Mesenteric fat pad (tissue), 1 donor: ENCODE data around the gene AGBL4. TPM values are rescaled to one million over a fixed set of nuclear protein-coding genes. Genes with fewer than 3 reads are reported as not detected.
"Not testable (repeated sequence)": the region's sequence is repeated elsewhere in the genome, so short reads cannot be mapped to it uniquely, and the experiment has no call there.

Experiments used
- DNase-seq: peaks from one replicate; pipeline ENCODE4 v3.0.0-alpha.2; 2020; ENCODE audit warnings: low spot score
- total RNA-seq: library from RNA; stranded (reverse); fragmentation: NEBNext Ultra II Directional; extraction: Animal tissue kit (Norgen Biotek cat#: 25700); gene quantifications from one replicate; pipeline ENCODE4 v1.2.1, GENCODE V29; 2021
- donor health status: DM: yes; HTN: yes; CAD: no.

Gene AGBL4
- total RNA-seq, 1 donor from 2014 or later: 0.26 TPM

DNA sequence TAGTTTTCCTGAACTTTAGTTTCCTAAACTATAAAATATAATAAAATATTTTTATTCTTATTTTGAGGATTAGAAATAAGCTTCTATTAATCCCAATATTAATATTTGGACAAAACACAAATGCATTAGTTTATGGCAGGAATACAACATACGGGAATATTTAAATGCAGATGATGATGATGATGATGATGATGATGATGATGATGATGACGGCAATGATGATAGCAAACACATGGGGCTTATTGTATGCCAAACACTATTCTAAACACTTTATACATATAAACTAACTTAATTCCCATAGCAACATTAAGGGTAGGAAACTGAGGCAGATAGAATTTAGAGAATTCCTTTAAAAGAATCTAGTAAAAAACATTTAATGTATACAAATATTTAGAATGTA is 705.5 kb downstream of the AGBL4 start:
- no peak for DNase-seq

DNA sequence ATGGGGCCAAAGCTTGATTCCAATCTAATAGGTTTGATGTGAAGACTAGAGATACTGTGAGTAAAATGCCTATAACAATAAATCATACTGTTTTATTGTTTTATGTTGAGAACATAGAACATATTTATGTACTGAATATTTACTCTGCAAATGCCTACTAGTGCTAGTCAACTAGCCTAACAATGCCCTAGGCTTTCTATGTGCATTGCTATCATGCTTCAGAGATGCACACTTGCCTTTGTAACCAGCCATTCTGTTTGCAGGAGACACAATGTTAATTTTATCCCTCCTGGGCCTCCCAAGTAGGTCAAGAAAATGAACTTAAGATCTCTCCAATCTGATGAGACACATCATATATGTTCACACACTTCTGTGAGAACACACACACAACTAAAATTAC is 716.3 kb downstream of the AGBL4 start:
- DNase-seq: no peak

DNA sequence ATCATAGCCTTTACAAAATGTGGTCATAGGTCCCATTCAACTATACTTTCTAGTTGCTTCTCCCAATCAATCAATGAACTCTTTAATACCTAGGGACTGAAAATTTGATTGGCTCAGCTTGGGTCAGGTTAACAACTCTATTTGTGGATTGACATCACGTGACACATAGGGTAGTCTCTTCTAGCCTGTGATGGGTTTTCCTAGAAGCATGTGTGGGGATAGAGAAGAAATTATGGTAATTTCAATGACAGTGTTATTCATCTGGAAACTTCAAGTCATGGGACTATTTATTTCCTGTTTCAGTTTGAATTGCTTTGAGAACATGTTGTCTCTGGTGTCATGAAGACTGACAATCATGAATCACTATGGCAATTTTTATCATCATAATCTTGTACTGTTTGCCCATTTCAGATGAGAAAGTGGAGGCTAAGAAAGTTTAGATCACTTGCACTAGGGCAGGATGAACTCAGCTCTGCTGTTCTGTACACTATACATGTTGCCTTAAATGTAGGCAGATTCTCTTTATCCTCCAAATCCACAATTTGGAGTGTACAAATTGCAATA is 717.2 kb downstream of the AGBL4 start:
- DNase-seq: no peak

DNA sequence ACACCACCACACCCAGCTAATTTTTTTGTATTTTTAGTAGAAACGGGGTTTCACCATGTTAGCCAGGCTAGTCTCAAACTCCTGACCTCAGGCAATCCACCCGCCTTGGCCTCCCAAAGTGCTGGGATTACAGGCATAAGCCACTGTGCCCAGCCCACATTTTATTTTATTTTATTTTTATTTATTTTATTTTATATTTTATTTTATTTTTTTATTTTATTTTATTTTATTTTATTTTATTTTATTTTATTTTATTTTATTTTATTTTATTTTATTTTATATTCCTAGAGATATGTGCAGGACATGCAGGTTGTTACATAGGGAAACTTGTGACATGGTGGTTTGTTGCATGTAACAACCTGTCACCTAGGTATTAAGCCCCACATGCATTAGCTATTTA is 721.4 kb downstream of the AGBL4 start:
- DNase-seq: not testable (repeated sequence)

- DNase-seq: no peak
Measured at GRCh38 chr1:49298304-49298703, 725.5 kb downstream of the AGBL4 start.

GRCh38 chr1:49297783-49298182 is 726.0 kb downstream of the AGBL4 start:
- DNase-seq: peak; percentile 87

- DNase-seq: no peak
Measured at GRCh38 chr1:49294539-49294938, 729.2 kb downstream of the AGBL4 start.

GRCh38 chr1:49293016-49293415 is 730.7 kb downstream of the AGBL4 start:
- DNase-seq: no peak

DNA sequence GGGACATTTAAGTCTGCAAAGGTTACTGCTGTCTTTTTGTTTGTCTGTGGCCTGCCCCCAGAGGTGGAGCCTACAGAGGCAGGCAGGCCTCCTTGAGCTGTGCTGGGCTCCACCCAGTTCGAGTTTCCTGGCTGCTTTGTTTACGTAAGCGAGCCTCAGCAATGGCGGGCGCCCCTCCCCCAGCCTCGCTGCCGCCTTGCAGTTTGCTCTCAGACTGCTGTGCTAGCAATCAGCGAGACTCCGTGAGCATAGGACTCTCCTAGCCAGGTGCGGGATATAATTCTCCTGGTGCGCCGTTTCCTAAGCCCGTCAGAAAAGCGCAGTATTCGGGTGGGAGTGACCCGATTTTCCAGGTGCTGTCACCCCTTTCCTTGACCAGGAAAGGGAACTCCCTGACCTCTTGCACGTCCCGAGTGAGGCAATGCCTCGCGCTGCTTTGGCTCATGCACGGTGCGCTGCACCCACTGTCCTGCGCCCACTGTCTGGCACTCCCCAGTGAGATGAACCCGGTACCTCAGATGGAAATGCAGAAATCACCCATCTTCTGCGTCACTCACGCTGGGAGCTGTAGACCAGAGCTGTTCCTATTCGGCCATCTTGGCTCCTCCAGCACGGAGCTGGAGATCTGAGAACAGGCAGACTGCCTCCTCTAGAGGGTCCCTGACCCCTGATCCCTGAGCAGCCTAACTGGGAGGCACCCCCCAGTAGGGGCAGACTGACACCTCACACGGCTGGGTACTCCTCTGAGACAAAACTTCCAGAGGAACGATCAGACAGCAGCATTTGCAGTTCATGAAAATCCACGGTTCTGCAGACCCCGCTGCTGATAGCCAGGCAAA is 766.3 kb downstream of the AGBL4 start:
- DNase-seq: not testable (repeated sequence)

GRCh38 chr1:49252917-49253316 is 770.8 kb downstream of the AGBL4 start:
- DNase-seq: no peak

DNA sequence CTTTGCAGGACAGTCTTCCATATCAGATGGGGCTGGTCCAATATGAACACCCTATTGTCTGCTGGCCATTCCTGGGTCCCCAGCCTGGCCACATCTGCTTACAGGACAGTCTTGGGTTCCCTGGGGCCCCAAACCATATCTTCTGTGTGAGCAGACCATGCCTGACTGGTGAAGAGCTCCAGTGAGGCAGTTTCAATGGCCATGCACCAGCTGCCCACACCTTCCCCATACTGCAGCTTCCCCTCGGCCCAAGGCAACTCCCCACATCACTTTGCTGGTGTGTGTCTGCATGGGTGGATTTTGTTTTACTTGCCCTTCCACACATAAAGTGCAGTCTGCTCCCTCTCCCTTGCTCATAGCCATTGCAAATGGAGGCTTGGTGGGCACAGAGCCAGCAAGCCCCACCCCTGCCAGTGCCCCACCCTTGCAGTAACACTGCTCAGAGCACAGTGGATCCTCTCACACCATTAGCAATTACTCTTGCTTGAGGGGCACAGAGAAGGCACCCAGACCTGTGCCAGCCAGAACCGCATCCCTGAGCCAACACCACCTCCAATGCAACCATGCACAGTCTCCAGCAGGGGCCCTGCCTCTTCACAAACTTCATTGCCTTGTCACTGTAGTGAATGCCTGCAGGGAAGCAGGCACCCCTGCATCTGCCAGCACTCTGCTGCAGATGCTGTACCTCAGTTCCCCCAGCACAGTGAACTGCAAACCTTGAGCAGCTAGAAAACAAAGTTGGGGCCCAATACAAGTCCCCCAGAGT is 772.6 kb downstream of the AGBL4 start:
- DNase-seq: no peak

- no peak for DNase-seq
Measured at GRCh38 chr1:49240709-49241221, 783.0 kb downstream of the AGBL4 start.

- DNase-seq: no peak
Measured at GRCh38 chr1:49234988-49235387, 788.8 kb downstream of the AGBL4 start.

DNA sequence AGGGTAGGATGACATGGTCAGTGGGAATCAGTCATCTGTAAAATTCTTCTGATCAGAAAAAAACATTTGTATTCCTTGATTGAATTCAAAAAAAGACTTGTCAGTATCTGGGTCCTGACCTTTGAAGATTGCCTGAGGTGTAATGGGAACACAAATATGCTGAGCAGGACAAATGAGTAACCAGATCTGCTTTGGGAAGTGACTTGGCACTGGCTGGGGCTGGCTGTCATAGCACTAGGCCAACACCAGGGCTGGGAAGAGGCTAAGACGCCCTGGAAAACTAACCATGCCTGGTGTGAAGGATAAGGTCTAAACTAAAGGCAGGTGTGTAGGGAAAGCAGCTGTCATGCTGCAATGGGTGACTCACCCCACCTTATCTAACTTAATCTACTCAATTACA is 794.2 kb downstream of the AGBL4 start:
- no peak for DNase-seq

DNA sequence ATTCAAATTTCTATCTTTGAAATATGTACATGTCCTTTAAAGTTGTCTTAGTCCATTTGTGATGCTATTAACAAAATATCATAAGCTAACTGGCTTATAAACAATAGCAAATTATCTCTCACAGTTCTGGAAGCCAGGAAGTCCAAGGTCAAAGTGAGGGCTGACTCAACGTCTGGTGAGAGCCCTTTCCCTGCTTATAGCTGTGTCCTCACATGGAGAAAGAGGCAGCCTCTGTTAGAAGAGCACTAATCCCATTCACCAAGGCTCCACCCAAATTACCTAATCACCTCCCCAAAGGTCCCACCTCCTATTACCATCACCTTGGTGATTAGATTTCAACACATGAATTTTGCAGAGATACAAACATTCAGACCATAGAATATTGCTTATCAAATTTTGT is 797.0 kb downstream of the AGBL4 start:
- DNase-seq: no peak

GRCh38 chr1:49225464-49225863 is 798.3 kb downstream of the AGBL4 start:
- DNase-seq: no peak

DNA sequence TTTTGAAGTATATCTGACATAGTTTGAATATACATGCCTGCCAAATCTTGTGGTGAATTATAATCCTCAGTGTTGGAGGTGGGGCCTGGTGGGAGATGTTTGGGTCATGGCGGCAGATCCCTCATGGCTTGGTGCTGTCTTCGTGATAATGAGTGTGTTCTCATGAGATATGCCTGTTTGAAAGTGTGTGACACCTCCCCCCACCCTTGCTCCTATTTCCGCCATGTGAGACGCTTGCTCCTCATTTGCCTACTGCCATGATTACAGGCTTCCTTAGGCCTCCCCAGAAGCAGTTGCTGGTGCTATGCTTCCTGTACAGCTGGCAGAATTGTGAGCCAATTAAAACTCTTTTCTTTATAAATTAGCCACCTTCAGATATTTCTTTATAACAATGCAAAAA is 810.5 kb downstream of the AGBL4 start:
- DNase-seq: no peak

DNA sequence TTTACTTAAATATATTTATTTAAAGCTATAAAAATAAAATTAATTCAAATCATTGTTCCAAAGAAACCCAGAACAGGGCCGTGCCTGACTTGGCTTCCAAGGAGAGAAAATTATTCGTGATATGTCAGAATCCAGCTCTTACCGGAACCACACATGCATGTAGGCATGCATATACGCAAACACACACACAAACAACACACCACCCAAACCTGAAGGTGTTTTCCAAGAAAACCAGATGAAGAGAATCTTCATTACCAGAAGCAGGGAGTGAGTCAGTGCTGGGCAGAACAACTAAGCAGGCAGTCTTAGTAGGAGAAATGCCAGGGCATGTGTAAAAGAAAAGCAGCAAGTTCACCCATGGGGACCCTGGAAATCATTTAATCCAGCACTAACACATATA is 815.0 kb downstream of the AGBL4 start:
- DNase-seq: no peak

DNA sequence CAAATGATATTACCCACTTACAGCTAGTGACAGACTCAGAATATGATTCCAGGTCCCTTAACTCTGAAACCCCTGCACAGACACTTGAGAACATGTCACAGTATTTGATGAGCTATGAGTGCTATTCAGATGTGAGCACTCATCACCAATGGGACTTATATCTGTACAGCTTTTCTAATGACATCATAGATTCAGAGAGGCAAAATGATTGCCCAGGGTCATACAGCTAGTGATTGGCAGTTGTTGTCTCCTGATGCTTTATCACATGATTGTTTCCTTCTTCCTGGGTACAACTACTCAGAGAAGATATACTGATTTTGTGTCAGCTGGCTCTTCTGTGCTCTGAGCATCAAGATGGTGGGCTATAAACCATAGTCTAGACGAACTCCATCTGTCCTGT is 819.0 kb downstream of the AGBL4 start:
- DNase-seq: no peak

DNA sequence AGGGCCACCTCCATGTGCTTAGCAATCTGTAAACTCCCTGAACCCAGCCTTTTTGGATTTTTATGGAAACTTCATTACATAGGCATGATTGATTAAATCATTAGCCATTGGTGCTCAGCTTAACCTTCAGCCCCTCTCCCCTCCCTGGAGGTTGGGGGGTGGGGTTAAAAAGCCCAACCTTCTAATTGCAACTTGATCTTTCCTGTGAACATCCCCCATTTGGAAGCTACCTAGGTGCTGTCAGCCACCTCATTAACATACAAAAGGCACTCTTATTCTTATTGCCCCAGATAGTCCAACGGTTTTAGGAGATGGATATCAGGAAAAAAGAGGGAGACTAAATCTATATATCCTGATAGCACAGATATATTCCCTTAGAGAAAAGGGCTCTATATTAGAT is 823.0 kb downstream of the AGBL4 start:
- no peak for DNase-seq

GRCh38 chr1:49199564-49199963 is 824.2 kb downstream of the AGBL4 start:
- no peak for DNase-seq

DNA sequence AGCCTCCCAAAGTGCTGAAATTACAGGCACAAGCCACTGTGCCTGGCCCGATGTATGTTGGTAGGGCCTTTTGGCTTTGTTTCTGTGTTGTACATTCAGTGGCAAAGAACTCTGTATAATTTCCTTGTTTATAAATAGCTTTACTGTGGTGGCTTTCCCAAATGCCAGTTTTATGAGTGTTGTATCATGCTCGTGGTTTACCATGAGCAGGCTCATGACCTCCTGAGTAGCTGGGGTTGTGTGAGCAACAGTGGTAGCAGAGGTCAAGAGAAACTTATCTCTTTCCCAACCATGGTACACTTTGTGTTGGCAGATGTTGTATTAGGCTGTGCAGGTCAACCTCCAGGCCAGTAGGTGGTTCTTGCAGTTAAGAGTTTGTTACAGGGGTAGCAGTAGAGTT is 826.7 kb downstream of the AGBL4 start:
- no peak for DNase-seq
